ENCODE results near the gene TIMP1. TPM values are rescaled to one million over a fixed set of nuclear protein-coding genes. Genes with fewer than 3 reads are reported as not detected.
A peak's percentile ranks its signal among the peaks of the same experiment; 100 is the strongest.

Gene TIMP1
- total and polyA plus RNA-seq, 10 of the 15 experiments (the other 5 are each of a cell fraction or from before 2014, with no cell fraction given), result 101 to 341 (median 134) TPM

GRCh38 chrX:47628982-47629381 is 46.7 kb downstream of the TIMP1 start (continued):
- no peak for TF ChIP-seq CEBPZ (IDR thresholded peaks at IDR 0.05; ENCODE audit: low read depth, low read length)
- TF ChIP-seq SMARCA5 (IDR thresholded peaks at IDR 0.05), result 0 out of 2 replicates have a peak, but pooled peaks have one; percentile 42
- no peak for TF ChIP-seq E2F4 (IDR thresholded peaks at IDR 0.05; ENCODE audit: low read depth, low read length)

- WGBS (ENCODE audit: insufficient coverage, insufficient replicate concordance, low lambda C conversion rate, missing lambda C conversion rate), result 43% methylated on average over 10 of the region's 14 CpGs
- ATAC-seq, result peak; percentile 54
- H4K20me1 ChIP-seq (ENCODE audit: control insufficient read depth, insufficient read depth), result no peaks in the 10 kb centered on the region
- ChIA-PET POLR2A (interaction anchor here (0.6 to 1.9 kb wide), 7 partner anchors 12 to 781 kb away, joined by 3 to 6 read pairs (median 3); no protein-coding TSS in a partner anchor), CTCF (interaction anchor here (0.7 to 2.4 kb wide), 15 partner anchors 8 to 117 kb away, joined by 3 to 16 read pairs (median 4); partner anchors contain the start of gene ELK1), RAD21 (ENCODE audit: unreplicated experiment) (interaction anchor here (1.1 to 2.0 kb wide), 6 partner anchors 13 to 132 kb away, joined by 3 to 10 read pairs (median 6); partner anchors contain the start of genes ELK1 and TIMP1), SMC1A (ENCODE audit: uncharacterized antibody, unreplicated experiment) (interaction anchor here (0.7 to 1.5 kb wide), 12 partner anchors 9 to 245 kb away, joined by 3 to 7 read pairs (median 3); partner anchors contain the start of gene TIMP1)
- H3K27me3 ChIP-seq (replicated peaks in 1 of 2; ENCODE audit: control insufficient read depth in 2 of 2, insufficient read depth in 2 of 2, low read length in 1 of 2), result no peaks in the 10 kb centered on the region
- no TSS peak for BruUV-seq (replicated peaks)
- no peak for FAIRE-seq
- 0 out of 2 replicates have a peak within 1 kb of the TSS, but pooled peaks have one; percentile 28 for H3K9ac ChIP-seq (ENCODE audit: control insufficient read depth, insufficient read depth, low read length)
- intact Hi-C loops (cut with micrococcal nuclease; ENCODE audit: unreplicated experiment) (loop anchor here (5.0 to 10.0 kb wide), 2 partner anchors 47 to 145 kb away; partner anchors contain the start of genes TIMP1 and ZNF41), in situ Hi-C loops (cut with MboI) (no loop called here)
- H3K4me3 ChIP-seq, result no peak within 1 kb of the TSS; the same call in 1 of the 2 replicates
- H3K4me2 ChIP-seq (ENCODE audit: control insufficient read depth, insufficient read depth), result peak within 1 kb of the TSS; percentile 79
- H2AFZ ChIP-seq (ENCODE audit: control insufficient read depth, low read depth, low read length), result no peak within 1 kb of the TSS; the same call in 1 of the 2 replicates
- no peaks in the 10 kb centered on the region for H3K9me3 ChIP-seq (replicated peaks; ENCODE audit: control insufficient read depth, insufficient read depth, low read length)
- H3K27ac ChIP-seq (ENCODE audit: control insufficient read depth, insufficient read depth), result peak within 1 kb of the TSS; percentile 79
- no peak for DNase-seq (ENCODE audit: low read depth, low spot score)
- H3K4me1 ChIP-seq (ENCODE audit: control insufficient read depth, insufficient read depth, low read length), result peaks cover 29% of the 10 kb centered on the region
- no peaks in the 10 kb centered on the region for H3K79me2 ChIP-seq (ENCODE audit: control insufficient read depth, insufficient read depth, low read length)
- H3K36me3 ChIP-seq (ENCODE audit: control insufficient read depth in 2 of 2, insufficient read depth in 2 of 2, low read length in 1 of 2), result no peaks in the 10 kb centered on the region; a peak in 2 of 4 replicates
- TF ChIP-seq SPI1 (IDR thresholded peaks at IDR 0.05; ENCODE audit: borderline replicate concordance, insufficient read depth, low read depth, low read length) (peak; percentile 49; the same call in 1 of the 2 replicates), POLR2A (IDR thresholded peaks at IDR 0.05; ENCODE audit: low read depth, low read length) (peak; percentile 35; the same call in 1 of the 2 replicates), POLR2AphosphoS2 (IDR thresholded peaks at IDR 0.05; ENCODE audit: low read depth, low read length) (no peak)
These were observed 47.4 kb downstream of the TIMP1 start, which contains the start of gene CFP for GRCh38 chrX:47629419-47630200. TSS of gene CFP (minus strand) at chrX:47629930. CDS start at chrX:47629844, 86 bp downstream.

All from GM12878 (cell line).